SH-SY5Y (cell line): ENCODE data around the gene ZNF98.

Experiments used
- GATA2 ChIP-seq: IDR thresholded peaks from 2 replicates; pipeline ENCODE4 v1.6.1; 2011; ENCODE audit warnings: mild to moderate bottlenecking, low read depth, low read length
- GATA3 ChIP-seq: IDR thresholded peaks from 2 replicates; pipeline ENCODE4 v1.6.1; 2011; ENCODE audit warnings: low read depth, mild to moderate bottlenecking, low read length, moderate library complexity

DNA sequence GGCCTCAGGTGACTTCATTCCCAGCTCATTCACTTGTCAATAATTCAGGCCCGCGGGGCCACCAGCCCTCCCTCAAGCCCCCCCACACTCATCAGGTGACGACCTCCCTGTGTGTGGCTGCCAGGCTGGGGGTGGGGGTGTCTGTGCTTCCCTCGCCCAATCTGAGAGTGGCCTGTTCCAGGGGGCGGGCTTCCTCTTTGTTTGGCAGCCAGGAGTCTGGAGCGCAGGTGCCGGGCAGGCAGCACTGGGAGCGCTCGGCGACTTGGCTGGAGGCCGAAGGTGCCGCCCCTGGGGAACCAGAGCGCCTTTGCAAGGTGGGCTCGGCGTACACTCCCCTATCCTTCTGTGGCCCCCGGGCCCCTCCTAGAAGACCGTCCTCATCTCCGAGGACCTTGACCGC is 5.4 kb upstream of the ZNF98 start:
- TF ChIP-seq GATA3 (no peak), GATA2 (no peak)
